ENCODE results near the gene GRIP1.
"Not testable (repeated sequence)": the region's sequence is repeated elsewhere in the genome, so short reads cannot be mapped to it uniquely, and the experiment has no call there.

GRIP1 gene

DNA sequence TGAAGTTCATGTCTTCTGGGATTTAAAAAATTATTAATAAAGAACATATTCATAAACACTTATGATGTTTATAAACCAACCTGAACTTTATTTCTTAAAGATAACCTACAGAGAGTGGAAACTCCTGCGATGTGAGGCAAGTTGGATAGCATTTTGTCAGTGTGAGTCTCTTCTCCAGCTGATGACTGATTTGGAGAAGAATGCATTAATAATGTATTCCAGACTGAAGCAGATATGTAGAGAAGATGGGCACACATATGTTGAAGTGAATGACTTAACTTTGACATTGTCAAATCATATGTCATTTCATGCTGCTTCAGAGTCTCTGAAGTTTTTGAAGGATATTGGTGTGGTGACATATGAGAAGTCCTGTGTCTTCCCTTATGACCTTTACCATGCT is 369.3 kb downstream of the GRIP1 start:
- DNase-seq: no peak

DNA sequence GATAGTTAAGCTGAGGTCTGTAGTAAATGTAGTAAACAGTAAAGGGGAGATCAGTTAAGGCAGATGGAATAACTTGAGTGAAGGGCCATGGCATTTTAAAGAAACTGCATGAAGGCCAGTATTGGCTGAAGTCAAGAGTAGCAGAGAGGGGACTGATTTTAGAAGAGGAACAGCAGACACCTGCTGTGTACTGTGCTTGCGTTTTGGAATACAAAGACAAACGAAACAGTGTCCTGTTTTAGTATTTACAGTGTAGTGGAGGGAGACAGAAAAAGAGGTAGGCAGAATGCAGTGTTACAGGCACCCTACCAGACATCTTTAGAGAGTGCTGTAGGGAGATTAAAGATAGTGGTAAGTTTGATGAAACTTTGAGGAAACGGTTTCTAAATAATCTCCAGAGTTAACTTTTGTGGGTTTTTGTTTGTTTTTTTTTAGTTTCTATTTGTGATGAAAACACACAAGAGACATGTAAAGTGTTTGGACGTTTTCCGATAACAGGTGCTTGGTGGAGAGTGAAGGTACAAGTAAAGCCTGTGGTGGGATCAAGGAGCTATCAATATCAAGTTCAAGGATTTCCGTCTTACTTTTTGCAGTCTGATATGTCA is 374.5 kb downstream of the GRIP1 start:
- no peak for DNase-seq

GRCh38 chr12:66303316-66303804 is 375.5 kb downstream of the GRIP1 start:
- not testable (repeated sequence) for DNase-seq

- no peak for DNase-seq
Measured at GRCh38 chr12:66302827-66303169, 376.1 kb downstream of the GRIP1 start.

DNA sequence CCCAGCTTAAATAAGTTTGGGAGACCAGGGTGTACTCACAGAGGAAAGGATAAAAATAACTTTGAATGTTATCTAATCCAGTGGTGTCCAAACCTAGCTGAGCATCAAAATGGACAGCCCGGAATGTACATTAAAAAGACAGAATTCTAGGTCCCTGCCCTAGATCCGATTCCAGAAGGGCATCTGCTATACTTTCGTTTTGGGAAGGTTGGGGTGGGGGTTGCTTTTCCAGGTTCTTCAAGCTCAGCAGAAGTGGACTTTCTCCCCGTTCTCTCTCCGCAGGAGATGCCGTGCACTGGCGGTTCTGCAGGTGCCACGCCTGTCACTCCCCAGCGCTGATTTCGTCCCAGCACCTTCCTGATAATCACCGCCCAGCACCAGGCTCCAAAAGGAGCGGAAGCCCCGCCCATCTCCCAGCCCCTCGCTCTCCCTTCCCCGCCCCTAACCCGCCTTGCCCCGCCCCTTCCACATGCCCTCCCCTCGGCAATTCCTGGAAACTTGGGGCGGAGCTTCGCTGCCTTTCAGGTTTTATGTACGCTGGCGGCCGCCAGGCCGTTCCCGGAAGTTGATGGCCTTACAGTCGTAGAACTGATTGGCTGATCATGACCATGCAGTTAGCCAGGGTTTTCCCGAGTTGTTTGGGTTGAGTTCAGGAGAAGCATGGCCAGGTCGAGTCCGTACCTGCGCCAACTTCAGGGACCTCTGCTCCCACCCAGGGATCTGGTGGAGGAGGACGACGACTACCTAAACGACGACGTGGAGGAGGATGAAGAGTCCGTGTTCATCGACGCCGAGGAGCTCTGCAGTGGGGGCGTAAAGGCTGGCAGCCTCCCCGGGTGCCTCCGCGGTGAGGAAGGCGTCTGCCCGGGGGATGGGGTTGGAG is 376.7 kb downstream of the GRIP1 start, which contains the start of gene HELB:
TSS of gene HELB (plus strand) at position 550 of the 883 bp plus-strand sequence. CDS start at position 661, 111 bp downstream.
- DNase-seq: peak; percentile 12

- no peak for DNase-seq
Measured at GRCh38 chr12:66297923-66298322, 381.0 kb downstream of the GRIP1 start.

All from cortex of kidney (tissue), 1 donor.